ENCODE results near the gene GALNS.
"Not testable (repeated sequence)": the region's sequence is repeated elsewhere in the genome, so short reads cannot be mapped to it uniquely, and the experiment has no call there.

The GALNS gene

GRCh38 chr16:88827727-88828126, 29.0 kb downstream of the GALNS start (continued):
- TF ChIP-seq TCF4 (CRISPR knock-in tag; IDR thresholded peaks at IDR 0.05; ENCODE audit: borderline replicate concordance) = no peak
- no peak for TF ChIP-seq ESRRG (CRISPR knock-in tag; IDR thresholded peaks at IDR 0.05)

GRCh38 chr16:88826070-88826840, 30.5 kb downstream of the GALNS start:
- TF ChIP-seq BACH2 (CRISPR knock-in tag; IDR thresholded peaks at IDR 0.05; ENCODE audit: borderline replicate concordance) (no peak), RARB (CRISPR knock-in tag; IDR thresholded peaks at IDR 0.05) (no peak), ZFP30 (CRISPR knock-in tag; IDR thresholded peaks at IDR 0.05) (no peak), OSR1 (CRISPR knock-in tag; IDR thresholded peaks at IDR 0.05) (no peak), SNAI2 (CRISPR knock-in tag; IDR thresholded peaks at IDR 0.05) (no peak), ZC3H10 (CRISPR knock-in tag; IDR thresholded peaks at IDR 0.05) (no peak), PPARA (CRISPR knock-in tag; IDR thresholded peaks at IDR 0.05; ENCODE audit: borderline replicate concordance) (no peak)
- no peak for ATAC-seq

DNA sequence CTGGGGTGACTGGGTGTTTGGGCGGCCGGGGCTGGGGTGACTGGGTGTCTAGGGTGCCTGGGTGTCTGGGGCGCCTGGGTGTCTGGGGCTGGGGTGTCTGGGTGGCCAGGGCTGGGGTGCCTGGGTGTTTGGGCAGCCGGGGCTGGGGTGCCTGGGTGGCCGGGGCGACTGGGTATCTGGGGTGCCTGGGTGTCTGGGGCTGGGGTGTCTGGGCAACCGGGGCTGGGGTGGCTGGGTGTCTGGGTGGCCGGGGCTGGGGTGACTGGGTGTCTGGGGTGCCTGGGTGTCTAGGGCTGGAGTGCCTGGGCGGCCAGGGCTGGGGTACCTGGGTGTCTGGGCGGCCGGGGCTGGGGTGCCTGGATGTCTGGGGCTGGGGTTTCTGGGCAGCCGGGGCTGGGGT, 31.6 kb downstream of the GALNS start:
- ATAC-seq = no peak
- TF ChIP-seq, protein P1, sequence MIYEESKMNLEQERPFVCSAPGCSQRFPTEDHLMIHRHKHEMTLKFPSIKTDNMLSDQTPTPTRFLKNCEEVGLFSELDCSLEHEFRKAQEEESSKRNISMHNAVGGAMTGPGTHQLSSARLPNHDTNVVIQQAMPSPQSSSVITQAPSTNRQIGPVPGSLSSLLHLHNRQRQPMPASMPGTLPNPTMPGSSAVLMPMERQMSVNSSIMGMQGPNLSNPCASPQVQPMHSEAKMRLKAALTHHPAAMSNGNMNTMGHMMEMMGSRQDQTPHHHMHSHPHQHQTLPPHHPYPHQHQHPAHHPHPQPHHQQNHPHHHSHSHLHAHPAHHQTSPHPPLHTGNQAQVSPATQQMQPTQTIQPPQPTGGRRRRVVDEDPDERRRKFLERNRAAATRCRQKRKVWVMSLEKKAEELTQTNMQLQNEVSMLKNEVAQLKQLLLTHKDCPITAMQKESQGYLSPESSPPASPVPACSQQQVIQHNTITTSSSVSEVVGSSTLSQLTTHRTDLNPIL (CRISPR knock-in tag; IDR thresholded peaks at IDR 0.05; ENCODE audit: low read depth) = no peak
- TF ChIP-seq ZFP3 (CRISPR knock-in tag; IDR thresholded peaks at IDR 0.05) (no peak), GLIS3 (CRISPR knock-in tag; IDR thresholded peaks at IDR 0.05) (no peak), POU6F1 (CRISPR knock-in tag; IDR thresholded peaks at IDR 0.05; ENCODE audit: borderline replicate concordance, low read depth) (no peak), ZNF8 (CRISPR knock-in tag; IDR thresholded peaks at IDR 0.05) (no peak)

DNA sequence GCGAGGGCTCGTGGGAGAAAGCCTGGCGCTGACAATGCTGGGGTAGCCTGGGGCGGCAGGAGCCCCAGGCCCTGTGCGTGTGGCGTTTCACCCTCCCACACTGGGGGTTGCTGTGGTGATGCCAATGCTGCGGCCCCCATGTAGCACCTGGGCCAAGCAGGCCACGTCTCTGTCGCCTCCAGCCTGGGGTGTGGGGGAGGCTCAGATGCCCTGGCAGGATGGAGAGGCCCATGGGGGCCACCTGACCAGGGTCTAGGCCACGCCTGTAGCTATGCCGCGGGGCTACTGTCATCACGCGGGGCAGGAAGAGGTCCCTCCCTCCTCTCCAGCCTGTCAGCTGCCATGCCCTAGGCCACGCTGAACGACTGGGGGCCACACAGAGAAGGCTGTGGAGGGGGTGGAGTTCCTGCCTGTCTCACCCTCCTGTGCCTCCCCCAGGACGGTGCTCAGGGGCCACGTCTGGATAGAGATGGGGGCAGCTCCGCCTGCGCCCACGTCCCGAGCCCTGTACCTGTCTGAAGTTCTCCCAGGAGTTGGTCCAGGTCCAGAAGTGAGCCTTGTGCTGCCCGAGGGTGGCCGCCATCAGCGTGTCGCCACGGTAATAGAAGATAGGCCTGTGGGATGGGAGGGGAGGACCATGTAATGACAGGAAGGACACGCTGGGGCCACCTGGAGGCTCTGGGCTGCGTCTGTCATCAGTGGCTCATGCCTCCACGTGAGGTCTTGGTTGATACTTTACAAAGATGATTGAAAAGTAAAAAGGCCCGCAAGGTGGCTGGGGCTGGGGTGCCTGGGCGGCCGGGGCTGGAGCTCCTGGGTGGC, 32.3 kb downstream of the GALNS start:
- TF ChIP-seq ZNF70 (CRISPR knock-in tag; IDR thresholded peaks at IDR 0.05) = no peak
- no peak for ATAC-seq

GRCh38 chr16:88823646-88824045, 33.1 kb downstream of the GALNS start:
- ATAC-seq = not testable (repeated sequence)

DNA sequence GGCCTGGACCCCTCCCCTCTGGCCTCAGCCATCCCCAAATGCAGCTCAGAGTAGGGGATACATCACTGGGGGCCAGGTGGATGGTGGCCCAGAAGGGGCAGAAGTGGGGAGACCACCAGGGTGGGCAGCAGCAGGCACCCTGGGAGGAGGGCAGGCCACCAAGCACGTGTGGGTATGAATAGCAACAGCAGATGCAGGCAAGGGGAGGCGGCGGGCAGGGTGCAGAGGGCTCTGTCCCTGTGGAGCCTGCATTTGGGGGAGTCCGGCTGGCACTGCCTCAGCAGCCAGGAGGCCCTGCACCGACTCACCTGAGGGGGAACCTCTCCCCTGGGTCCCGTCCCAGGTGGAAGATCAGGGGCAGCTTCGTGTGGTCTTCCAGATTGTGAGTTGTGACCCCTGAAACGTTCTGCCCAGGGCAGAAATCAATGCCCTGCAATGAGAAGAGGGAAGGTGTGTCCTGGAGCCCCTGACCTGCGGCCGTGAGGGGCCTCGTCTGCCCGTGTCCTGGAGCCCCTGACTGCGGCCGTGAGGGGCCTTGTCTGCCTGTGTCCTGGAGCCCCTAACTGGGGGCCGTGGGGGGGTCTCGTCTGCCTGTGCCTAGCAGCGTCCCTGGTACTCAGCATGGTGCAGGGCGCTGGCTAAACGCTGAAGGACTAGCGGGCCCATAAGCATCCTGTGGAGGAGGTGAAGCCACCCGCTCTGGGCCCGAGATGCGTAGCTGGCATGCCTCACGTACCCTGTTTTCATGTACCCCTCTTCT, 34.3 kb downstream of the GALNS start:
- TF ChIP-seq RARB (CRISPR knock-in tag; IDR thresholded peaks at IDR 0.05) (no peak), GLIS3 (CRISPR knock-in tag; IDR thresholded peaks at IDR 0.05) (no peak), ZNF8 (CRISPR knock-in tag; IDR thresholded peaks at IDR 0.05) (no peak), ARNTL (CRISPR knock-in tag; IDR thresholded peaks at IDR 0.05; ENCODE audit: borderline replicate concordance, low read depth) (no peak), TSHZ2 (CRISPR knock-in tag; IDR thresholded peaks at IDR 0.05) (no peak), CSRNP3 (CRISPR knock-in tag; IDR thresholded peaks at IDR 0.05) (no peak), TCF4 (CRISPR knock-in tag; IDR thresholded peaks at IDR 0.05; ENCODE audit: borderline replicate concordance) (no peak), ZNF565 (CRISPR knock-in tag; conservative IDR thresholded peaks at IDR 0.05; ENCODE audit: low read depth) (no peak), POU6F1 (CRISPR knock-in tag; IDR thresholded peaks at IDR 0.05; ENCODE audit: borderline replicate concordance, low read depth) (no peak), TOX (CRISPR knock-in tag; IDR thresholded peaks at IDR 0.05; ENCODE audit: borderline replicate concordance) (no peak)
- no peak for ATAC-seq

Measured in SK-N-SH treated with all-trans-retinoic acid at 6 μM for 48 hours (cell line).